Lower lobe of right lung (tissue), 2 donors: ENCODE measurements around the gene MED12L. TPM values are rescaled to one million over a fixed set of nuclear protein-coding genes. Genes with fewer than 3 reads are reported as not detected.

ENCODE experiments used
- ATAC-seq, 2 donors: fragments of 200-7000 bp; cut with Tn5 transposase; one replicate each; pipeline ENCODE4 v1.9.1; 2020 to 2022; ENCODE audit warnings: mild to moderate bottlenecking in 2 of 2, moderate library complexity in 2 of 2
- DNase-seq: peaks from one replicate; pipeline ENCODE4 v3.0.0-alpha.2; 2020
- H3K27ac ChIP-seq: fragments of 200-600 bp; one replicate; pipeline ENCODE4 v1.8.0; 2022
- H3K27me3 ChIP-seq: fragments of 200-600 bp; one replicate; pipeline ENCODE4 v1.8.0; 2022; ENCODE audit warnings: low read depth
- H3K36me3 ChIP-seq: fragments of 200-600 bp; one replicate; pipeline ENCODE4 v1.8.0; 2022; ENCODE audit warnings: mild to moderate bottlenecking
- H3K4me1 ChIP-seq: fragments of 200-600 bp; one replicate; pipeline ENCODE4 v1.8.0; 2022
- H3K4me3 ChIP-seq: fragments of 200-600 bp; one replicate; pipeline ENCODE4 v1.8.0; 2022; ENCODE audit warnings: mild to moderate bottlenecking
- H3K9me3 ChIP-seq: fragments of 200-600 bp; one replicate; pipeline ENCODE4 v1.8.0; 2022
- CTCF ChIP-seq: fragments of 200-600 bp; IDR thresholded peaks from one replicate; pipeline ENCODE4 v1.8.0; 2022; ENCODE audit warnings: antibody characterized with exemption, mild to moderate bottlenecking
- intact Hi-C: fragments of 100-400 bp; cut with DNase I; formaldehyde crosslinking; loops from one replicate; pipeline ENCODE4 v1.11.0; 2022
- total RNA-seq: library from RNA; stranded (reverse); fragmentation: NEBNext Ultra II Directional; extraction: Animal tissue kit (Norgen Biotek cat#: 25700); gene quantifications from one replicate; pipeline ENCODE4 v1.2.1, GENCODE V29; 2021
- donor health status: DM: no; HTN: yes; CAD: no; lungs with severe emphysema.

The MED12L gene
- total RNA-seq, 1 donor from 2014 or later = 0.44 TPM

GRCh38 chr3:151276038-151276686 lies 190.7 kb downstream of the MED12L start:
- no peaks in the 10 kb centered on the region for H3K36me3 ChIP-seq
- intact Hi-C loops = loop anchor here (5.0 kb wide), 1 partner anchor 49 kb away; no protein-coding TSS in a partner anchor
- no peak overlapping the region for H3K27ac ChIP-seq

GRCh38 chr3:151276687-151277042 lies 191.2 kb downstream of the MED12L start:
- no peak for DNase-seq
- no peak overlapping the region for H3K4me3 ChIP-seq

More at GRCh38 chr3:151276038-151276686, 190.7 kb downstream of the MED12L start:
- no peaks in the 10 kb centered on the region for H3K9me3 ChIP-seq
- no peaks in the 10 kb centered on the region for H3K27me3 ChIP-seq
- no peak for ATAC-seq
- no peaks in the 10 kb centered on the region for H3K4me1 ChIP-seq
- H3K4me3 ChIP-seq = no peak overlapping the region
- DNase-seq = no peak
- TF ChIP-seq CTCF = no peak

GRCh38 chr3:151278230-151278629 lies 192.8 kb downstream of the MED12L start, which contains the start of gene P2RY14:
P2RY14 (minus strand) TSS chr3:151278542; CDS start chr3:151214316, 64,226 bp downstream.
- TF ChIP-seq CTCF = no peak
- ATAC-seq = peak; percentile 68 to 76
- no peak within 1 kb of the TSS for H3K4me3 ChIP-seq
- DNase-seq = no peak
- no peaks in the 10 kb centered on the region for H3K27me3 ChIP-seq
- intact Hi-C loops = loop anchor here (5.0 kb wide), 1 partner anchor 51 kb away; no protein-coding TSS in a partner anchor
- H3K36me3 ChIP-seq = no peaks in the 10 kb centered on the region
- no peaks in the 10 kb centered on the region for H3K4me1 ChIP-seq
- H3K27ac ChIP-seq = no peak within 1 kb of the TSS
- no peaks in the 10 kb centered on the region for H3K9me3 ChIP-seq

More at GRCh38 chr3:151276687-151277042, 191.2 kb downstream of the MED12L start:
- H3K36me3 ChIP-seq = no peaks in the 10 kb centered on the region
- no peaks in the 10 kb centered on the region for H3K27me3 ChIP-seq
- intact Hi-C loops = loop anchor here (5.0 kb wide), 1 partner anchor 49 kb away; no protein-coding TSS in a partner anchor
- ATAC-seq = no peak
- no peaks in the 10 kb centered on the region for H3K9me3 ChIP-seq
- no peak for TF ChIP-seq CTCF
- H3K27ac ChIP-seq = no peak overlapping the region
- no peaks in the 10 kb centered on the region for H3K4me1 ChIP-seq

- DNase-seq (no peak), ATAC-seq (no peak)
- no peak overlapping the region for H3K4me3 ChIP-seq
- no peaks in the 10 kb centered on the region for H3K36me3 ChIP-seq
- no peaks in the 10 kb centered on the region for H3K9me3 ChIP-seq
- H3K4me1 ChIP-seq = peaks cover 11% of the 10 kb centered on the region
- no peak overlapping the region for H3K27ac ChIP-seq
- intact Hi-C loops = no loop called here
- TF ChIP-seq CTCF = no peak
- H3K27me3 ChIP-seq = no peaks in the 10 kb centered on the region
These were observed 196.3 kb downstream of the MED12L start for GRCh38 chr3:151281671-151282324.

GRCh38 chr3:151282921-151283320 lies 197.5 kb downstream of the MED12L start:
- ATAC-seq (peak; percentile 71 to 75), DNase-seq (no peak)
- H3K27me3 ChIP-seq = no peaks in the 10 kb centered on the region
- H3K4me1 ChIP-seq = peaks cover 11% of the 10 kb centered on the region
- H3K36me3 ChIP-seq = no peaks in the 10 kb centered on the region
- peak; percentile 68 for TF ChIP-seq CTCF
- H3K9me3 ChIP-seq = no peaks in the 10 kb centered on the region
- intact Hi-C loops = no loop called here
- H3K4me3 ChIP-seq = no peak overlapping the region
- H3K27ac ChIP-seq = no peak overlapping the region
